Astrocyte of the cerebellum (primary cell): ENCODE results near the gene TMEM126A.

Experiments used
- DNase-seq: peaks from one replicate; pipeline ENCODE4 v3.0.0-alpha.2; 2011; ENCODE audit warnings: low read depth
- H3K4me3 ChIP-seq: 2 replicates; pipeline ENCODE4 v1.5.1; 2011; ENCODE audit warnings: mild to moderate bottlenecking, low read depth, low read length, moderate library complexity
- CTCF ChIP-seq: IDR thresholded peaks from 2 replicates; pipeline ENCODE4 v1.5.1; 2012; ENCODE audit warnings: low read length, low read depth, moderate library complexity, mild to moderate bottlenecking; ENCODE audit errors: missing control alignments
- in situ Hi-C: cut with HindIII; loops from 2 replicates; pipeline ENCODE4 v1.10.0; 2017; ENCODE audit warnings: low sequenced_read_pairs

TMEM126A gene

GRCh38 chr11:85620256-85620655, 27.5 kb upstream of the TMEM126A start:
- in situ Hi-C loops: no loop called here
- DNase-seq: no peak
- TF ChIP-seq CTCF: no peak
- H3K4me3 ChIP-seq: no peak overlapping the region

DNA sequence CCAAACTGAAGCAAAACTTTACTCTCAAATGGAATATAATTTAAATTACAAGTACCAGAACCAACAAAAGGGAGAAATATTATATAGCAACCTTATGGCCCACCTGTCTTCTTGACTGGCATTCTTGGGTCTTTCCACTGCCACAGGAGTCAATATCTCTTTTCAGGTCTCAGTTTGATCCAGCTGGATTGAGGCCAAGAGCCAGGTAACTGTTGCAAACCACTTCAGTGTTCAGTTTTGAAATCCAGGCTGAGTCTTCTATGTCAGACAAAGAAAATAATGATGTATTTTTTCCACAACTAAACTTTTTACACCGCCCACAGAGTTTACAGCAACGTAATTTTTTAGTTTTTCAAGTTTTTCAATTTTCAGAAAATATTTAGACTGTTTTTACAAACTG, 21.3 kb upstream of the TMEM126A start:
- in situ Hi-C loops: no loop called here
- DNase-seq: no peak
- H3K4me3 ChIP-seq: peak overlapping the region; percentile 90
- no peak for TF ChIP-seq CTCF

GRCh38 chr11:85627332-85627997, 20.3 kb upstream of the TMEM126A start, which contains the start of gene DLG2:
DLG2 (minus strand) TSS chr11:85627344.
- in situ Hi-C loops: no loop called here
- TF ChIP-seq CTCF: no peak
- no peak for DNase-seq
- peak within 1 kb of the TSS; percentile 90 for H3K4me3 ChIP-seq

DNA sequence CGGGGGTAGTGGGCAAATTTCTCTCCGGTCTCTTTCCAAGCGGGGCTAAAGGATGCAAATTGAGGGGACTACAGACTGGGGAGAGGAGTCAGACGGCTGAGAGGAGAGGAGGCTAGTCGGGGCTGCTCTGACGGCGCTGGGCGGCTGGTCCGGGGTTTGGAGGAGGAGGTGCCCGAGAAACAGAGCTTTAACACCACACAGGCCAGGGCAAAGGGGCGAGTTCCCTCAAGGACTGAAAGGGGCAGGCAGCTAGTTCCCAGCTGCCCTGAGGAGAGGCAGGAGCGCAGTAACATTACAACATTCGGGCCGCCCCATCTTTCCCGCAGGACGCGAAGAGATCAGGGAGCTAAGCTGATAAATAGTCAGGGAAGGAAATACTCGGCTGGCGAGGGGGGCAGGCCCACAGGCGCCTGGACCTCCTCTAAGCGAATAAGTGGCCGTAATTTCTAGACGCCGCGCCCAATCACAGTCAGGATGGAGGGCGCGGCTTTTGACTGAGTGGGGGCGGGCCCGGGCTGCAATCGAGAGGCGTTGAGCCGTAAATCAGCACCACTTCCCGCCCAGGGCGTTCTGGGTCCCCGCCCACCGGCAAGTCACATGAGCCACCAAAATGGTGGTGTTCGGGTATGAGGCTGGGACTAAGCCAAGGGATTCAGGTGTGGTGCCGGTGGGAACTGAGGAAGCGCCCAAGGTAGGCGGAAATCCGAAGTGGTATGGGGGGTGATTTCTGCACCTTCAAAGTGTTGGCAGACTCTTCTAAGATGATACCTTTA, 19.6 kb upstream of the TMEM126A start, which contains the start of gene TMEM126B:
Gene TMEM126B (plus strand): TSS at position 596 of the 773 bp plus-strand sequence. CDS start 15 bp downstream, at position 611.
- DNase-seq: peak; percentile 92
- peak within 1 kb of the TSS; percentile 90 for H3K4me3 ChIP-seq
- TF ChIP-seq CTCF: no peak
- in situ Hi-C loops: no loop called here

- no peak for DNase-seq
These were observed 18.9 kb upstream of the TMEM126A start for GRCh38 chr11:85628771-85629341.

More at GRCh38 chr11:85628771-85629341, 18.9 kb upstream of the TMEM126A start:
- no peak for TF ChIP-seq CTCF
- in situ Hi-C loops: no loop called here
- H3K4me3 ChIP-seq: peak overlapping the region; percentile 90
